Loucy (cell line): ENCODE measurements around the gene RAB6B.

Source experiments
- H2AFZ ChIP-seq: fragments of 200-600 bp; sonication (generic); 2 replicates; pipeline ENCODE4 v1.6.0; 2016; ENCODE audit warnings: antibody characterized with exemption, mild to moderate bottlenecking, low read length, moderate library complexity
- H3F3A ChIP-seq: fragments of 200-600 bp; 2 replicates; pipeline ENCODE4 v1.6.0; 2016; ENCODE audit warnings: antibody characterized with exemption, low read depth, mild to moderate bottlenecking
- H3K27me3 ChIP-seq: fragments of 200-600 bp; sonication (generic); 2 replicates; pipeline ENCODE4 v1.6.1; 2014; ENCODE audit warnings: low read length, mild to moderate bottlenecking; ENCODE audit not compliant: insufficient read depth, poor library complexity, severe bottlenecking
- H3K36me3 ChIP-seq: fragments of 200-600 bp; sonication (generic); 2 replicates; pipeline ENCODE4 v1.6.1; 2016; ENCODE audit warnings: low read length; ENCODE audit not compliant: insufficient read depth
- H3K4me1 ChIP-seq: fragments of 200-600 bp; sonication (generic); 2 replicates; pipeline ENCODE4 v1.5.1; 2014; ENCODE audit warnings: low read length, mild to moderate bottlenecking; ENCODE audit not compliant: insufficient read depth, poor library complexity, severe bottlenecking
- H3K4me2 ChIP-seq: fragments of 200-600 bp; sonication (generic); 2 replicates; pipeline ENCODE4 v1.6.0; 2014; ENCODE audit warnings: antibody characterized with exemption, low read length, low read depth, mild to moderate bottlenecking; ENCODE audit not compliant: poor library complexity, severe bottlenecking
- H3K4me3 ChIP-seq: fragments of 200-600 bp; sonication (generic); 2 replicates; pipeline ENCODE4 v1.5.1; 2014; ENCODE audit warnings: low read length, mild to moderate bottlenecking, mixed read lengths; ENCODE audit not compliant: poor library complexity, severe bottlenecking
- H3K79me2 ChIP-seq: fragments of 200-600 bp; sonication (generic); 2 replicates; pipeline ENCODE4 v1.6.1; 2014; ENCODE audit warnings: low read length; ENCODE audit not compliant: insufficient read depth
- H3K9ac ChIP-seq: fragments of 200-600 bp; sonication (generic); 2 replicates; pipeline ENCODE4 v1.6.0; 2014; ENCODE audit warnings: mild to moderate bottlenecking, low read depth, low read length, moderate library complexity; ENCODE audit not compliant: poor library complexity, severe bottlenecking
- H3K9me2 ChIP-seq: fragments of 200-600 bp; sonication (generic); replicated peaks from 2 replicates; pipeline ENCODE4 v1.6.1; 2016; ENCODE audit warnings: low read depth, low read length, mixed read lengths
- H3K9me3 ChIP-seq: fragments of 200-600 bp; sonication (generic); 2 replicates; pipeline ENCODE4 v1.6.1; 2014; ENCODE audit warnings: mild to moderate bottlenecking, antibody characterized with exemption, low read length, low read depth; ENCODE audit not compliant: insufficient read depth
- H4K20me1 ChIP-seq: fragments of 200-600 bp; sonication (generic); 2 replicates; pipeline ENCODE4 v1.6.0; 2014; ENCODE audit warnings: antibody characterized with exemption, low read length, mild to moderate bottlenecking; ENCODE audit not compliant: insufficient read depth, poor library complexity, severe bottlenecking
- EZH2phosphoT487 ChIP-seq: fragments of 200-600 bp; IDR thresholded peaks from 2 replicates; pipeline ENCODE4 v1.6.1; 2018; ENCODE audit warnings: antibody characterized with exemption, mild to moderate bottlenecking, moderate library complexity, borderline replicate concordance
- TF ChIP-seq, protein P1 (sequence below): fragments of 200-600 bp; sonication (generic); conservative IDR thresholded peaks from 2 replicates; pipeline ENCODE4 v1.5.1; 2014; ENCODE audit warnings: mild to moderate bottlenecking, antibody characterized with exemption, low read length

Gene RAB6B

DNA sequence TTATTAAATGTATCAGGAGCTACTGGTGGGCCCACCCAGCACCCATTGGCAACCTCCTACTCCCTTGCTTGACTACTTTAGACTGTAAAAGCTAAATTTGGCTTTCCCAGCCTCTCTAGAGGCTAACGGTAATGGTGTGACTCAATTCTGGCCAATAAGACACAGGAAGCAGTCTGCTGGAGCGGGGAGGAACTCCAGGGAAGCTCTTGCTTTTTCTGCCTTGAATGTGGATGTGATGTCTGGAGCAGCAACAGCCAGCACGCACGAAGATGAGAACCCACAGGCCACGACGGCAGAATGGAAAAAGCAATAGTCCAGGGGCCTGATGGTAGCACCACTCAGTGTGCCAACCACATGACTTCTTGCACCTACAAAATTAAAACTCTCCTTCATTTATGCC is 39.9 kb downstream of the RAB6B start:
- Histone ChIP-seq H3K79me2 (no peaks in the 10 kb centered on the region), H2AFZ (no peak overlapping the region), H3K36me3 (no peaks in the 10 kb centered on the region), H3K4me1 (peaks cover 3% of the 10 kb centered on the region), H3K9me2 (no peaks in the 10 kb centered on the region), H3K27me3 (no peaks in the 10 kb centered on the region), H3K9ac (no peak overlapping the region), H3K4me3 (no peak overlapping the region), H3K4me2 (no peak overlapping the region), H3K9me3 (no peaks in the 10 kb centered on the region), H4K20me1 (no peaks in the 10 kb centered on the region), H3F3A (no peaks in the 10 kb centered on the region)
- no peak for TF ChIP-seq EZH2phosphoT487
- TF ChIP-seq, protein P1, sequence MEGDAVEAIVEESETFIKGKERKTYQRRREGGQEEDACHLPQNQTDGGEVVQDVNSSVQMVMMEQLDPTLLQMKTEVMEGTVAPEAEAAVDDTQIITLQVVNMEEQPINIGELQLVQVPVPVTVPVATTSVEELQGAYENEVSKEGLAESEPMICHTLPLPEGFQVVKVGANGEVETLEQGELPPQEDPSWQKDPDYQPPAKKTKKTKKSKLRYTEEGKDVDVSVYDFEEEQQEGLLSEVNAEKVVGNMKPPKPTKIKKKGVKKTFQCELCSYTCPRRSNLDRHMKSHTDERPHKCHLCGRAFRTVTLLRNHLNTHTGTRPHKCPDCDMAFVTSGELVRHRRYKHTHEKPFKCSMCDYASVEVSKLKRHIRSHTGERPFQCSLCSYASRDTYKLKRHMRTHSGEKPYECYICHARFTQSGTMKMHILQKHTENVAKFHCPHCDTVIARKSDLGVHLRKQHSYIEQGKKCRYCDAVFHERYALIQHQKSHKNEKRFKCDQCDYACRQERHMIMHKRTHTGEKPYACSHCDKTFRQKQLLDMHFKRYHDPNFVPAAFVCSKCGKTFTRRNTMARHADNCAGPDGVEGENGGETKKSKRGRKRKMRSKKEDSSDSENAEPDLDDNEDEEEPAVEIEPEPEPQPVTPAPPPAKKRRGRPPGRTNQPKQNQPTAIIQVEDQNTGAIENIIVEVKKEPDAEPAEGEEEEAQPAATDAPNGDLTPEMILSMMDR, result no peak

DNA sequence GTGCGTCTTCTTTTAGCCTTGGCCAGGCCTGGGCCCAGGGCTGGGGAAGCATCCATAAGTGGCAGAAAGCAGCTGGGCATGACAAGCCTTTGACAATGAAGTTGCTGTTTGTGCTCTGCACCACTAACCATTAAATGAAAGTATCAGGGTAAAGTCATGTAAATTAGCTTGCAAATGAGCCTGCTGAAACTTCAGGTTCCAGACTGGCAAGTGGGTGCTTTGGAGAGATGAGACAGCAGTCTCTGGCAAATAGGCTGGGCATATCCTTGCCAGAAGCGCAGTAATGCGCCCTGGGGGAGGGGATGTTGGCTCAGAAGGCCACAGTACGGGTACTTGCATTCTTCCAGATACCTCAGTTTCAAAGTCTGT is 40.7 kb downstream of the RAB6B start:
- no peaks in the 10 kb centered on the region for H3K36me3 ChIP-seq
- no peaks in the 10 kb centered on the region for H3F3A ChIP-seq
- no peak overlapping the region for H3K4me2 ChIP-seq
- no peaks in the 10 kb centered on the region for H3K27me3 ChIP-seq
- TF ChIP-seq, protein P1, result no peak
- no peak for TF ChIP-seq EZH2phosphoT487
- H3K9me3 ChIP-seq, result no peaks in the 10 kb centered on the region
- H3K9ac ChIP-seq, result no peak overlapping the region
- H3K4me1 ChIP-seq, result peaks cover 3% of the 10 kb centered on the region
- H2AFZ ChIP-seq, result no peak overlapping the region
- H3K9me2 ChIP-seq, result no peaks in the 10 kb centered on the region
- H3K79me2 ChIP-seq, result no peaks in the 10 kb centered on the region
- no peaks in the 10 kb centered on the region for H4K20me1 ChIP-seq
- H3K4me3 ChIP-seq, result no peak overlapping the region

DNA sequence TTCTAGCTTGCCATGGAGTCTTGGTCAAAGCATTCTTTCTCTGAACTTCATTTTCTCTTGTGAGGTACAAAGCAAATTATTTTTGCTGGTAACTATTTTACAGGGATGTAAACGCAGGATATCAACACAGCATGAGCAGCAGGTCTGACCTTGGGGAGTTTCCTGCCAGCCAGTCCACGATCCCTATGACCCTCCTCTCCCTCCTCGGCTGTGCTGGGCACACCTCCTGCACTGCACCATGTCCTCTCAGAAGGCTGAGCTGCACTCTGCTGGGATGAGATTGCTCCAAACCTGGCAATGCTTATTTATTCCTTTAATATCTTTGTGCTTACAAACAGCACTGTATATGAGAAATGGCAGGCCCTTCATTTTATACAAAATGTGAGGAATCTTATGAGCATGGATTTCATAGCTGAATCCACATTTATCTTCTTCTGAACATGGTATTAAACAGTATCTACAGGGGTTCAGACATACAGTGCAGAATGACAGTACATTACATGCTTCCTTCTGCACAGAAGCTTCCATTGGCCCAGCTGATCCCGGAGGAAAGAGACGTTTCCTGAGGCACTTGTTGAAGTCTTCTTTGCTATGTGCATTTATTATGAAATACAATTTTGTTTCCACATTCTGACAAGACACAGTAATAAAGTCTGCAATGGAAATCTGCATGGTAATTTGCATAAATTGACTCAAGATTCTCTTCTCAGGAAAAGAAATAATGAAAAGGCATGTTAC is 41.2 kb downstream of the RAB6B start:
- H3K27me3 ChIP-seq, result no peaks in the 10 kb centered on the region
- no peaks in the 10 kb centered on the region for H3K36me3 ChIP-seq
- no peak overlapping the region for H3K4me2 ChIP-seq
- H3K4me1 ChIP-seq, result peaks cover 3% of the 10 kb centered on the region
- no peaks in the 10 kb centered on the region for H3K79me2 ChIP-seq
- no peaks in the 10 kb centered on the region for H3K9me3 ChIP-seq
- H2AFZ ChIP-seq, result no peak overlapping the region
- no peaks in the 10 kb centered on the region for H4K20me1 ChIP-seq
- TF ChIP-seq, protein P1, result no peak
- no peak for TF ChIP-seq EZH2phosphoT487
- H3F3A ChIP-seq, result no peaks in the 10 kb centered on the region
- H3K4me3 ChIP-seq, result no peak overlapping the region
- no peak overlapping the region for H3K9ac ChIP-seq
- no peaks in the 10 kb centered on the region for H3K9me2 ChIP-seq
